ENCODE measurements around the gene CAMSAP1. TPM values are rescaled to one million over a fixed set of nuclear protein-coding genes. Genes with fewer than 3 reads are reported as not detected.

CAMSAP1 gene
- total and polyA plus RNA-seq, 10 of the 15 experiments (the other 5 are each of a cell fraction or from before 2014, with no cell fraction given) = 1.4 to 24.7 (median 8.0) TPM

DNA sequence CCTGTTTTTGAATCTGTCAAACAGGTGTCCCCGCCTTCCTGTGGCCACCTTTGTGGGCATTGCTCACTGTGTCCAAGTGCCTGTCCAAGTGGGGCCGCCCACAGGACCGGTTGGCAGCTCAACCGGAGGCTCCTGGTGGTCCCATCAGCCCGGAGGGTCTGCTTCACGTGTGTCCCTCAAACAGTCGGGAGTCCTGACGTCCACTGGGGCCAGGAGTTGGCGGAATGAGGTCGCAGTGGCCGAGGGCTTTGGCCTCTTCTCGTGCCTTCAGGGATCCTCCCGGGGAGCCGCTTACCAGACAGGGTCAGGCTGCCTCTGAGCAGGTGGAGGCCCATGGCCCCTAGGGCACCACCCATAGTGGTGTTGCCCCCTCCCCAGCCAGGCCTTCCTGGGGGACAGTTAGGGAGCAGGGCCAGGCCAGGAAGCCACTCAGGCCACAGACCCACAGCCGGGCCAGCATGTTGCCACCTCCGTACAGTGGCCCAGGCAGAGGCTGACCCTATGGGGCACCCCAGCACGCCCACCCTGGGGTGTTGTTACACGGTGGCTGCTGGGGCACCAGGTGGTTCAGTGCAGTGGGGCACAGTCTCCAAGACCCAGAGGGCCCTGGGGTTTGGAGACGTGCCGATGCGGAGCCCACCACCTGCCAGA lies 135.8 kb downstream of the CAMSAP1 start:
- SMC1A ChIA-PET (ENCODE audit: uncharacterized antibody, unreplicated experiment) = no interaction called here
- no peak overlapping the region for H3K4me3 ChIP-seq
- POLR2A ChIA-PET = no interaction called here
- no peaks in the 10 kb centered on the region for H3K79me2 ChIP-seq (ENCODE audit: control insufficient read depth, insufficient read depth, low read length)
- RAD21 ChIA-PET (ENCODE audit: unreplicated experiment) = no interaction called here
- H3K4me2 ChIP-seq (ENCODE audit: control insufficient read depth, insufficient read depth) = no peak overlapping the region
- no peak overlapping the region for H3K27ac ChIP-seq (ENCODE audit: control insufficient read depth, insufficient read depth)
- H4K20me1 ChIP-seq (ENCODE audit: control insufficient read depth, insufficient read depth) = no peaks in the 10 kb centered on the region
- no peaks in the 10 kb centered on the region for H3K36me3 ChIP-seq (ENCODE audit: control insufficient read depth in 2 of 2, insufficient read depth in 2 of 2, low read length in 1 of 2)
- intact Hi-C loops (cut with micrococcal nuclease; ENCODE audit: unreplicated experiment) (no loop called here), in situ Hi-C loops (cut with MboI) (no loop called here)
- FAIRE-seq (no peak), ATAC-seq (no peak), DNase-seq (ENCODE audit: low read depth, low spot score) (no peak)
- H3K9me3 ChIP-seq (replicated peaks; ENCODE audit: control insufficient read depth, insufficient read depth, low read length) = no peaks in the 10 kb centered on the region; the same call in 2 of the 3 replicates
- no peaks in the 10 kb centered on the region for H3K4me1 ChIP-seq (ENCODE audit: control insufficient read depth, insufficient read depth, low read length)
- no TSS peak for BruUV-seq (replicated peaks)
- TF ChIP-seq SIX5 (IDR thresholded peaks at IDR 0.05; ENCODE audit: low read depth, low read length, severe bottlenecking) (no peak), ESRRA (IDR thresholded peaks at IDR 0.05; ENCODE audit: low read length) (no peak), NR2C1 (IDR thresholded peaks at IDR 0.05) (no peak), YY1 (IDR thresholded peaks at IDR 0.05; ENCODE audit: low read depth, low read length) (no peak)
- TF ChIP-seq, protein P1, sequence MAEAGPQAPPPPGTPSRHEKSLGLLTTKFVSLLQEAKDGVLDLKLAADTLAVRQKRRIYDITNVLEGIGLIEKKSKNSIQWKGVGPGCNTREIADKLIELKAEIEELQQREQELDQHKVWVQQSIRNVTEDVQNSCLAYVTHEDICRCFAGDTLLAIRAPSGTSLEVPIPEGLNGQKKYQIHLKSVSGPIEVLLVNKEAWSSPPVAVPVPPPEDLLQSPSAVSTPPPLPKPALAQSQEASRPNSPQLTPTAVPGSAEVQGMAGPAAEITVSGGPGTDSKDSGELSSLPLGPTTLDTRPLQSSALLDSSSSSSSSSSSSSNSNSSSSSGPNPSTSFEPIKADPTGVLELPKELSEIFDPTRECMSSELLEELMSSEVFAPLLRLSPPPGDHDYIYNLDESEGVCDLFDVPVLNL (IDR thresholded peaks at IDR 0.05; ENCODE audit: low read depth, low read length) = no peak
- H3K27me3 ChIP-seq (replicated peaks in 1 of 2; ENCODE audit: control insufficient read depth in 2 of 2, insufficient read depth in 2 of 2, low read length in 1 of 2) = no peaks in the 10 kb centered on the region
- H2AFZ ChIP-seq (ENCODE audit: control insufficient read depth, low read depth, low read length) = no peak overlapping the region
- WGBS (ENCODE audit: insufficient coverage, insufficient replicate concordance, low lambda C conversion rate, missing lambda C conversion rate) = 41% methylated on average over 21 of the region's 21 CpGs
- CTCF ChIA-PET = no interaction called here
- no peak overlapping the region for H3K9ac ChIP-seq (ENCODE audit: control insufficient read depth, insufficient read depth, low read length)

DNA sequence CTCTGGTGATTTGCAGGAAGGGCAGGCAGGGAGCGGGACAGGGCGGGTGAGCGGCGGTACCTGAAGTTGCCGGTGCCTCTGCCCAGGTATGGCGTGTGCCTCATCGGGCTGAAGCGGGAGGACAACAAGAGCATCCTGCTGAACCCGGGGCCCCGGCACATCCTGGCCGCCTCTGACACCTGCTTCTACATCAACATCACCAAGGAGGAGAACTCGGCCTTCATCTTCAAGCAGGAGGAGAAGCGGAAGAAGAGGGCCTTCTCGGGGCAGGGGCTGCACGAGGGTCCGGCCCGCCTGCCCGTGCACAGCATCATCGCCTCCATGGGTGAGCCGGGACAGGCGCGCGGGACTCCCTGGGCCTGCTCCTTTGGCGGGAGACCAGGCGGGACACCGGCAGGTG lies 136.6 kb downstream of the CAMSAP1 start:
- DNase-seq (ENCODE audit: low read depth, low spot score) (no peak), ATAC-seq (no peak), FAIRE-seq (no peak)
- intact Hi-C loops (cut with micrococcal nuclease; ENCODE audit: unreplicated experiment) (no loop called here), in situ Hi-C loops (cut with MboI) (no loop called here)
- Histone ChIP-seq H3K9me3 (replicated peaks; ENCODE audit: control insufficient read depth, insufficient read depth, low read length) (no peaks in the 10 kb centered on the region; the same call in 2 of the 3 replicates), H3K27ac (ENCODE audit: control insufficient read depth, insufficient read depth) (no peak overlapping the region), H3K79me2 (ENCODE audit: control insufficient read depth, insufficient read depth, low read length) (no peaks in the 10 kb centered on the region), H3K4me3 (no peak overlapping the region), H2AFZ (ENCODE audit: control insufficient read depth, low read depth, low read length) (no peak overlapping the region), H3K9ac (ENCODE audit: control insufficient read depth, insufficient read depth, low read length) (no peak overlapping the region), H3K27me3 (replicated peaks in 1 of 2; ENCODE audit: control insufficient read depth in 2 of 2, insufficient read depth in 2 of 2, low read length in 1 of 2) (no peaks in the 10 kb centered on the region), H3K36me3 (ENCODE audit: control insufficient read depth in 2 of 2, insufficient read depth in 2 of 2, low read length in 1 of 2) (no peaks in the 10 kb centered on the region), H3K4me1 (ENCODE audit: control insufficient read depth, insufficient read depth, low read length) (no peaks in the 10 kb centered on the region), H3K4me2 (ENCODE audit: control insufficient read depth, insufficient read depth) (no peak overlapping the region), H4K20me1 (ENCODE audit: control insufficient read depth, insufficient read depth) (no peaks in the 10 kb centered on the region)
- ChIA-PET RAD21 (ENCODE audit: unreplicated experiment) (no interaction called here), POLR2A (no interaction called here), SMC1A (ENCODE audit: uncharacterized antibody, unreplicated experiment) (no interaction called here), CTCF (no interaction called here)
- WGBS (ENCODE audit: insufficient coverage, insufficient replicate concordance, low lambda C conversion rate, missing lambda C conversion rate) = 58% methylated on average over 21 of the region's 26 CpGs
- BruUV-seq (replicated peaks) = no TSS peak
- TF ChIP-seq, protein P2, sequence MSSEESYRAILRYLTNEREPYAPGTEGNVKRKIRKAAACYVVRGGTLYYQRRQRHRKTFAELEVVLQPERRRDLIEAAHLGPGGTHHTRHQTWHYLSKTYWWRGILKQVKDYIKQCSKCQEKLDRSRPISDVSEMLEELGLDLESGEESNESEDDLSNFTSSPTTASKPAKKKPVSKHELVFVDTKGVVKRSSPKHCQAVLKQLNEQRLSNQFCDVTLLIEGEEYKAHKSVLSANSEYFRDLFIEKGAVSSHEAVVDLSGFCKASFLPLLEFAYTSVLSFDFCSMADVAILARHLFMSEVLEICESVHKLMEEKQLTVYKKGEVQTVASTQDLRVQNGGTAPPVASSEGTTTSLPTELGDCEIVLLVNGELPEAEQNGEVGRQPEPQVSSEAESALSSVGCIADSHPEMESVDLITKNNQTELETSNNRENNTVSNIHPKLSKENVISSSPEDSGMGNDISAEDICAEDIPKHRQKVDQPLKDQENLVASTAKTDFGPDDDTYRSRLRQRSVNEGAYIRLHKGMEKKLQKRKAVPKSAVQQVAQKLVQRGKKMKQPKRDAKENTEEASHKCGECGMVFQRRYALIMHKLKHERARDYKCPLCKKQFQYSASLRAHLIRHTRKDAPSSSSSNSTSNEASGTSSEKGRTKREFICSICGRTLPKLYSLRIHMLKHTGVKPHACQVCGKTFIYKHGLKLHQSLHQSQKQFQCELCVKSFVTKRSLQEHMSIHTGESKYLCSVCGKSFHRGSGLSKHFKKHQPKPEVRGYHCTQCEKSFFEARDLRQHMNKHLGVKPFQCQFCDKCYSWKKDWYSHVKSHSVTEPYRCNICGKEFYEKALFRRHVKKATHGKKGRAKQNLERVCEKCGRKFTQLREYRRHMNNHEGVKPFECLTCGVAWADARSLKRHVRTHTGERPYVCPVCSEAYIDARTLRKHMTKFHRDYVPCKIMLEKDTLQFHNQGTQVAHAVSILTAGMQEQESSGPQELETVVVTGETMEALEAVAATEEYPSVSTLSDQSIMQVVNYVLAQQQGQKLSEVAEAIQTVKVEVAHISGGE (CRISPR knock-in tag; IDR thresholded peaks at IDR 0.05) = no peak
- TF ChIP-seq, protein P3, sequence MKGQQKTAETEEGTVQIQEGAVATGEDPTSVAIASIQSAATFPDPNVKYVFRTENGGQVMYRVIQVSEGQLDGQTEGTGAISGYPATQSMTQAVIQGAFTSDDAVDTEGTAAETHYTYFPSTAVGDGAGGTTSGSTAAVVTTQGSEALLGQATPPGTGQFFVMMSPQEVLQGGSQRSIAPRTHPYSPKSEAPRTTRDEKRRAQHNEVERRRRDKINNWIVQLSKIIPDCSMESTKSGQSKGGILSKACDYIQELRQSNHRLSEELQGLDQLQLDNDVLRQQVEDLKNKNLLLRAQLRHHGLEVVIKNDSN (IDR thresholded peaks at IDR 0.05; ENCODE audit: borderline replicate concordance, extremely low read length, insufficient read depth, low read depth, low read length) = no peak
- TF ChIP-seq MYC (IDR thresholded peaks at IDR 0.05; ENCODE audit: insufficient read depth, insufficient read length, insufficient replicate concordance, low read length, severe bottlenecking) (no peak), HDAC6 (IDR thresholded peaks at IDR 0.05; ENCODE audit: unreplicated experiment) (no peak), RAD21 (IDR thresholded peaks at IDR 0.05; ENCODE audit: insufficient read depth, low read depth, low read length) (no peak), ZNF217 (IDR thresholded peaks at IDR 0.05) (no peak)
